Keratinocyte (primary cell): ENCODE results near the gene APRT.

ENCODE experiments used
- CTCF ChIP-seq, 3 experiments: IDR thresholded peaks in 1 of 3; conservative IDR thresholded peaks in 1 of 3; optimal IDR thresholded peaks in 1 of 3; 2 replicates in 2 of 3; 3 replicates in 1 of 3; pipeline versions ENCODE3 to v1.5.1; 2011; ENCODE audit warnings: low read length in 3 of 3, mild to moderate bottlenecking in 3 of 3, moderate library complexity in 2 of 3, control low read depth in 1 of 3, inconsistent platforms in 1 of 3; ENCODE audit not compliant: insufficient read depth in 2 of 3; ENCODE audit errors: extremely low read depth in 1 of 3
- EZH2 ChIP-seq: IDR thresholded peaks from one replicate; pipeline ENCODE4 v1.6.1; 2012; ENCODE audit warnings: inconsistent platforms, mild to moderate bottlenecking, low read length, moderate library complexity

- TF ChIP-seq CTCF (optimal IDR thresholded peaks at IDR 0.05 in 1 of 3, IDR thresholded peaks at IDR 0.05 in 1 of 3, conservative IDR thresholded peaks at IDR 0.05 in 1 of 3; ENCODE audit: extremely low read depth in 1 of 3, insufficient read depth in 2 of 3, low read length in 3 of 3) (no peak), EZH2 (no peak)
Observed at GRCh38 chr16:88818575-88818874, 6.8 kb upstream of the APRT start.
